ENCODE measurements around the gene ASCL2. TPM values are rescaled to one million over a fixed set of nuclear protein-coding genes. Genes with fewer than 3 reads are reported as not detected.

The ASCL2 gene, protein sequence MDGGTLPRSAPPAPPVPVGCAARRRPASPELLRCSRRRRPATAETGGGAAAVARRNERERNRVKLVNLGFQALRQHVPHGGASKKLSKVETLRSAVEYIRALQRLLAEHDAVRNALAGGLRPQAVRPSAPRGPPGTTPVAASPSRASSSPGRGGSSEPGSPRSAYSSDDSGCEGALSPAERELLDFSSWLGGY
- total RNA-seq (2022) (26.6 and 32.5 TPM in 2 replicates), Bru-seq, nascent RNA (percentile 60 among the genes with signal in this experiment), BruChase-seq, experiment 1, labeled RNA remaining after a 2-hour chase (percentile 71 among the genes with signal in this experiment), BruChase-seq, experiment 2, labeled RNA remaining after a 6-hour chase (percentile 64 among the genes with signal in this experiment)
- long read RNA-seq, transcript ASCL2-201 (2 exons, 1,852 nt), result major isoform, 124 of 128 reads
- long read RNA-seq, partial matches to known transcripts, result 0 of 128 reads
- long read RNA-seq, other reads (novel, unspliced or antisense), result 4 of 128 reads

DNA sequence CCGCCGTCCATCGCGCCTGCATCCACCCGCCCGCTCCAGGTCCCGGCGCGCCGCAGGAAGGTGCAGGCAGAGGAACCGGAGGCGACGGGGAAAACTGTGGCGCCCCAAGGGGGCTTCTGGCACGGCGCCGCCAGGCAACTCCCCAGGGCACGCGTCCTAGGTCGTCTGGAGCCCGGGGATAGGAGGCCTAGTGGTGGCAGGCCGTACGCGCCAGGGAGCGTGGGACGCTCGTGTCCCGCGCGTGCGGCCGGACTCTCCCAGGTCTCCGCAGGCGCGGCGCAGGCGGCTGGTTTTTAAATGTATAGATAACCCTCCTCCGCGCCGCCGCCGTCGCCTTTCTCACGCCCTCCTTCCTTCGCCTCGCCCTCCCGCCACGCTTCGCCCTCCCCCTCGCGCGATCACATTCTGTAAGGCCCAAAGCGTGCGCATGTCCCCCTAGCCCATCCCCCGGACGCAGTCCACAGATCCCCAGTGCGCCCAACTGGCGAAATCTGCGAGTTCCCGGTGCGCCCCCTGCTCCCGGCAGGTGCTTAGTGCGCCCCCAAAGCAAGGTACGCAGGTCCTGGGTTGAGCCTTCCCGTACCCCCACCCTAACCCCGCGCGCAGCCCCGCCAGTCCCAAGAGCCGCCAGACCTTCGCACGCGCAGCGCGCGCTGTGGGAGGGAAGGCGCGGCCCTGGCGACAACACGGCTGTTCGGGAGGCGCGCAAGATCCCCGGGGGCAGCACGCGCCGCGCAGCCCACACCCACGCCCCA is at the start of gene ASCL2:
ASCL2 (minus strand) TSS at position 267 of the 755 bp plus-strand sequence; CDS start at position 11, 256 bp downstream.
- peak; percentile 53 to 60 for DNase-seq
- Mint-ChIP-seq H3K27me3 (ENCODE audit: insufficient read depth, unreplicated experiment) (no peaks in the 10 kb centered on the region), H3K4me3 (ENCODE audit: unreplicated experiment) (peak within 1 kb of the TSS; percentile 87), H3K4me1 (ENCODE audit: low read depth, unreplicated experiment) (peaks cover 10% of the 10 kb centered on the region), H3K36me3 (ENCODE audit: insufficient read depth, unreplicated experiment) (peaks cover 33% of the 10 kb centered on the region), H3K27ac (ENCODE audit: unreplicated experiment) (peak within 1 kb of the TSS; percentile 88), H3K9me3 (ENCODE audit: unreplicated experiment) (no peaks in the 10 kb centered on the region)
- H3K27me3 ChIP-seq (replicated peaks; ENCODE audit: control insufficient read depth, insufficient read depth, low read length), result no peaks in the 10 kb centered on the region
- H3K4me3 ChIP-seq (ENCODE audit: low read depth, low read length), result peak within 1 kb of the TSS; percentile 76
- H3K36me3 ChIP-seq (ENCODE audit: control insufficient read depth, insufficient read depth, low read length), result peaks cover 3% of the 10 kb centered on the region
- no TSS peak for BruUV-seq (replicated peaks)
- peaks cover 27% of the 10 kb centered on the region for H3K4me1 ChIP-seq
- H3K9me3 ChIP-seq, result no peaks in the 10 kb centered on the region
- TF ChIP-seq, protein P1, sequence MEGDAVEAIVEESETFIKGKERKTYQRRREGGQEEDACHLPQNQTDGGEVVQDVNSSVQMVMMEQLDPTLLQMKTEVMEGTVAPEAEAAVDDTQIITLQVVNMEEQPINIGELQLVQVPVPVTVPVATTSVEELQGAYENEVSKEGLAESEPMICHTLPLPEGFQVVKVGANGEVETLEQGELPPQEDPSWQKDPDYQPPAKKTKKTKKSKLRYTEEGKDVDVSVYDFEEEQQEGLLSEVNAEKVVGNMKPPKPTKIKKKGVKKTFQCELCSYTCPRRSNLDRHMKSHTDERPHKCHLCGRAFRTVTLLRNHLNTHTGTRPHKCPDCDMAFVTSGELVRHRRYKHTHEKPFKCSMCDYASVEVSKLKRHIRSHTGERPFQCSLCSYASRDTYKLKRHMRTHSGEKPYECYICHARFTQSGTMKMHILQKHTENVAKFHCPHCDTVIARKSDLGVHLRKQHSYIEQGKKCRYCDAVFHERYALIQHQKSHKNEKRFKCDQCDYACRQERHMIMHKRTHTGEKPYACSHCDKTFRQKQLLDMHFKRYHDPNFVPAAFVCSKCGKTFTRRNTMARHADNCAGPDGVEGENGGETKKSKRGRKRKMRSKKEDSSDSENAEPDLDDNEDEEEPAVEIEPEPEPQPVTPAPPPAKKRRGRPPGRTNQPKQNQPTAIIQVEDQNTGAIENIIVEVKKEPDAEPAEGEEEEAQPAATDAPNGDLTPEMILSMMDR (IDR thresholded peaks at IDR 0.05; ENCODE audit: insufficient read depth in 1 of 2, low read depth in 1 of 2, low read length in 1 of 2, severe bottlenecking in 1 of 2, unreplicated experiment in 1 of 2), result peak in 1 of 2 experiments; percentile 9
- intact Hi-C loops (cut with micrococcal nuclease; ENCODE audit: unreplicated experiment), result loop anchor here (1.0 kb wide), 1 partner anchor 73 kb away; no protein-coding TSS in a partner anchor
- POLR2A ChIA-PET, result interaction anchor here (1.1 to 2.9 kb wide), 2 partner anchors 60 to 67 kb away, joined by 5 to 26 read pairs; no protein-coding TSS in a partner anchor
- CTCF ChIA-PET, result interaction anchor here (0.7 to 2.4 kb wide), 7 partner anchors 29 to 150 kb away, joined by 3 to 13 read pairs (median 5); no protein-coding TSS in a partner anchor

DNA sequence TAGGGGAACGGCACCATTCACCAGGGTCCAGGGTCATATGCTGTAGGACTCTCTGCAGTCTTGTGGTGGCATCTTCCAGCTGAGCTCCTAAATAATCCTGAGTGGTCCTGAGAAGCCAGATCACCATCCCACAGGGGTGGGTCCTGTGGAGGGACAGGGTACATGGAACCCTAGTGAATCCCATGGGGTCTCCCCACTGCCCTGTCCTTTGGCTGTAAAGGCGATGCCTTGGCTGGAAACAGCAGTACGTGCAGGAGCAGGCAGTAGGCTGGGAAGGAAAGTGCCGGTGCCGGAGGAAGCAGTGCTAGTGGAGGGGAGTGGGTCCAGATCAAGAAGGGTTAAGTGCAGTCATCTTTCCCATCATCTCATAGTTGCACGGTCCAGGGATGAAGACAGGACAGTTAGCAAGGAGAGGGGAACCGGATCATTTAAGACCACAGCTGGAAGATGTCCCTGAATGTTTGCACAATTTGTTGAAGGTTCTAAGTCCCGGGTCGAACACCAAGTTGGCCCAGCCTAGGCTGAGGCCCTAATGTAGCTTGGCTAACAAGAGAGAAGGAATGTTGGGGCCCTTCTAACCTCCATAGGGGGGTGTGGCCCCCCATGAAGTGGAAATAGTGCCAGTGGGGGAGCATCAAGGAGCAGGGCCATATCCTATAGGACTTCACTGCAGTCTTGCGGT is 49.5 kb upstream of the ASCL2 start:
- H3K4me1 Mint-ChIP-seq (ENCODE audit: low read depth, unreplicated experiment), result no peaks in the 10 kb centered on the region
- no TSS peak for BruUV-seq (replicated peaks)
- no peaks in the 10 kb centered on the region for H3K27me3 ChIP-seq (replicated peaks; ENCODE audit: control insufficient read depth, insufficient read depth, low read length)
- intact Hi-C loops (cut with micrococcal nuclease; ENCODE audit: unreplicated experiment), result no loop called here
- H3K36me3 ChIP-seq (ENCODE audit: control insufficient read depth, insufficient read depth, low read length), result no peaks in the 10 kb centered on the region
- H3K4me3 ChIP-seq (ENCODE audit: low read depth, low read length), result no peak overlapping the region
- no peaks in the 10 kb centered on the region for H3K4me1 ChIP-seq
- H3K9me3 Mint-ChIP-seq (ENCODE audit: unreplicated experiment), result no peaks in the 10 kb centered on the region
- no peaks in the 10 kb centered on the region; the same call in none of the 2 replicates for H3K9me3 ChIP-seq
- no peaks in the 10 kb centered on the region for H3K27me3 Mint-ChIP-seq (ENCODE audit: insufficient read depth, unreplicated experiment)
- H3K36me3 Mint-ChIP-seq (ENCODE audit: insufficient read depth, unreplicated experiment), result no peaks in the 10 kb centered on the region
- ChIA-PET CTCF (no interaction called here), POLR2A (interaction anchor here (0.5 kb wide), 1 partner anchor 58 kb away, joined by 5 read pairs; no protein-coding TSS in a partner anchor)
- H3K27ac Mint-ChIP-seq (ENCODE audit: unreplicated experiment), result no peak overlapping the region
- TF ChIP-seq, protein P1 (IDR thresholded peaks at IDR 0.05; ENCODE audit: insufficient read depth in 1 of 2, low read depth in 1 of 2, low read length in 1 of 2, severe bottlenecking in 1 of 2, unreplicated experiment in 1 of 2), result no peak
- DNase-seq, result no peak
- H3K4me3 Mint-ChIP-seq (ENCODE audit: unreplicated experiment), result no peak overlapping the region

DNA sequence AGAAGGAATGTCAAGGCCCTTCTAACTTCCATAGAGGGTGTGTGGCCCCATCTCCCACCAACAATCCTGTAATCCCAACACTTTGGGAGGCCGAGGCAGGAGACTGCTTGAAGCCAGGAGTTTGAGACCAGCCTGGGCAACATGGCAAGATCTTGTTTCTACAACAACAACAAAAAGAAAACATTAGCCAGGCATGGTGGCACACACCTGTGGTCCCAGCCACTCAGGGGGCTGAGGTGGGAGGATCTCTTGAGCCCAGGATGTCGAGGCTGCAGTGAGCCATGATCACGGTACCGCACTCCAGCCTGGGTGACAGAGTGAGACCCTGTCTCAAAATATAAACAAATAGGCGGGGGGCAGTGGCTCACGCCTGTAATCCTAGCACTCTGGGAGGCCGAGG is 48.3 kb upstream of the ASCL2 start:
- DNase-seq, result no peak
- TF ChIP-seq, protein P1 (IDR thresholded peaks at IDR 0.05; ENCODE audit: insufficient read depth in 1 of 2, low read depth in 1 of 2, low read length in 1 of 2, severe bottlenecking in 1 of 2, unreplicated experiment in 1 of 2), result no peak
- Mint-ChIP-seq H3K27me3 (ENCODE audit: insufficient read depth, unreplicated experiment) (no peaks in the 10 kb centered on the region), H3K9me3 (ENCODE audit: unreplicated experiment) (no peaks in the 10 kb centered on the region), H3K27ac (ENCODE audit: unreplicated experiment) (no peak overlapping the region), H3K4me3 (ENCODE audit: unreplicated experiment) (no peak overlapping the region), H3K36me3 (ENCODE audit: insufficient read depth, unreplicated experiment) (no peaks in the 10 kb centered on the region), H3K4me1 (ENCODE audit: low read depth, unreplicated experiment) (no peaks in the 10 kb centered on the region)
- Histone ChIP-seq H3K27me3 (replicated peaks; ENCODE audit: control insufficient read depth, insufficient read depth, low read length) (no peaks in the 10 kb centered on the region), H3K9me3 (no peaks in the 10 kb centered on the region; the same call in none of the 2 replicates), H3K4me1 (no peaks in the 10 kb centered on the region), H3K4me3 (ENCODE audit: low read depth, low read length) (no peak overlapping the region), H3K36me3 (ENCODE audit: control insufficient read depth, insufficient read depth, low read length) (no peaks in the 10 kb centered on the region)
- intact Hi-C loops (cut with micrococcal nuclease; ENCODE audit: unreplicated experiment), result no loop called here
- CTCF ChIA-PET, result no interaction called here
- POLR2A ChIA-PET, result no interaction called here
- no TSS peak for BruUV-seq (replicated peaks)

Measured in Caco-2 (cell line).